Thyroid gland (tissue), 4 donors: ENCODE measurements around the gene TMPRSS7. TPM values are rescaled to one million over a fixed set of nuclear protein-coding genes. Genes with fewer than 3 reads are reported as not detected.

Experiments used
- DNase-seq, 2 donors: peaks; one replicate each; pipeline ENCODE4 v3.0.0-alpha.2; 2019
- H3K27ac ChIP-seq, 3 donors: fragments of 200-600 bp; sonication (generic); 1 replicate in 2 of 3; 2 replicates in 1 of 3; pipeline ENCODE4 v1.5.1; 2016 to 2019; ENCODE audit warnings: mild to moderate bottlenecking in 1 of 3, moderate library complexity in 1 of 3
- H3K27me3 ChIP-seq: fragments of 200-600 bp; sonication (generic); one replicate; pipeline ENCODE4 v1.5.1; 2019
- H3K36me3 ChIP-seq, 2 donors: fragments of 200-600 bp; sonication (generic); one replicate each; pipeline ENCODE4 v1.5.1; 2016 to 2019
- H3K4me1 ChIP-seq, 2 donors: fragments of 200-600 bp; sonication (generic); one replicate each; pipeline ENCODE4 v1.5.1; 2017 to 2019
- H3K4me3 ChIP-seq, 3 donors: fragments of 200-600 bp; sonication (generic); replicated peaks in 1 of 3; 1 replicate in 2 of 3; 2 replicates in 1 of 3; pipeline ENCODE4 v1.5.1; 2016; ENCODE audit warnings: mild to moderate bottlenecking in 1 of 3
- H3K9me3 ChIP-seq: fragments of 200-600 bp; sonication (generic); one replicate; pipeline ENCODE4 v1.5.1; 2017
- POLR2A ChIP-seq, 2 donors: fragments of 450-650 bp; IDR thresholded peaks; one replicate each; pipeline ENCODE4 v1.6.1; 2017; ENCODE audit warnings: antibody characterized with exemption in 2 of 2, mild to moderate bottlenecking in 2 of 2, moderate library complexity in 1 of 2
- WGBS, 2 donors: methylation state at CpG; one replicate each; pipeline ENCODE4 v1.1.5; 2017; 5-methylcytosine and 5-hydroxymethylcytosine counted together
- intact Hi-C: fragments of 100-400 bp; cut with DNase I; formaldehyde crosslinking; loops from one replicate; pipeline ENCODE4 v1.15.1; 2023
- total RNA-seq, 4 donors: library from RNA; depleted of rRNA; stranded (reverse); fragments of >200 nt; gene quantifications; one replicate each; pipeline ENCODE4 v1.2.3, GENCODE V29; 2016
- TF ChIP-seq, protein P1 (sequence below), 6 experiments: fragments of 200-600 bp in 3 of 6; fragments of 450-650 bp in 3 of 6; sonication (generic) in 3 of 6; IDR thresholded peaks; one replicate each; pipeline ENCODE4 v1.5.1; 2016 to 2019; ENCODE audit warnings: antibody characterized with exemption in 6 of 6, mild to moderate bottlenecking in 2 of 6, inconsistent platforms in 1 of 6, moderate library complexity in 1 of 6

Gene TMPRSS7, protein sequence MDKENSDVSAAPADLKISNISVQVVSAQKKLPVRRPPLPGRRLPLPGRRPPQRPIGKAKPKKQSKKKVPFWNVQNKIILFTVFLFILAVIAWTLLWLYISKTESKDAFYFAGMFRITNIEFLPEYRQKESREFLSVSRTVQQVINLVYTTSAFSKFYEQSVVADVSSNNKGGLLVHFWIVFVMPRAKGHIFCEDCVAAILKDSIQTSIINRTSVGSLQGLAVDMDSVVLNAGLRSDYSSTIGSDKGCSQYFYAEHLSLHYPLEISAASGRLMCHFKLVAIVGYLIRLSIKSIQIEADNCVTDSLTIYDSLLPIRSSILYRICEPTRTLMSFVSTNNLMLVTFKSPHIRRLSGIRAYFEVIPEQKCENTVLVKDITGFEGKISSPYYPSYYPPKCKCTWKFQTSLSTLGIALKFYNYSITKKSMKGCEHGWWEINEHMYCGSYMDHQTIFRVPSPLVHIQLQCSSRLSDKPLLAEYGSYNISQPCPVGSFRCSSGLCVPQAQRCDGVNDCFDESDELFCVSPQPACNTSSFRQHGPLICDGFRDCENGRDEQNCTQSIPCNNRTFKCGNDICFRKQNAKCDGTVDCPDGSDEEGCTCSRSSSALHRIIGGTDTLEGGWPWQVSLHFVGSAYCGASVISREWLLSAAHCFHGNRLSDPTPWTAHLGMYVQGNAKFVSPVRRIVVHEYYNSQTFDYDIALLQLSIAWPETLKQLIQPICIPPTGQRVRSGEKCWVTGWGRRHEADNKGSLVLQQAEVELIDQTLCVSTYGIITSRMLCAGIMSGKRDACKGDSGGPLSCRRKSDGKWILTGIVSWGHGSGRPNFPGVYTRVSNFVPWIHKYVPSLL
- under 1 TPM in 1 of 4 donors, not detected in 3; 0.11 TPM for total RNA-seq

DNA sequence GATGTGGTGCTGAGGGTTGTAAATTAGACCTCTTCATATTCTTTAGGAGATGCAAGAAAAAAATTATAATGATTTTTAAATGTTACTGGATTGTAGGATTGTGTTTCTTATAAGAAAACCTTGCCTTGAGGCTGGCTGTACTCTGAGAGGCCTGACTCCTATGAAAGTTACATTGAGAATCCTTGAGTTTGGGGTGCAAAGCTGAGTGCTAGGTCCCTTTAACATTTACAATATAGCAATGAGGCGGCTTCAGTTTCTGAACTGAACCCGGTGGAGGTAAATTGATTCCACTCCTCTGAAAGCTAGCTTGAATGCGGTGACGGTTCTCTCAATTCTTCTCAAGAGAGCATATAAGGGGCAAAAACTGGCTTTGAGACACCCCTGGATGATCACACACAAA lies at the start of gene TMPRSS7:
Gene TMPRSS7 (plus strand): TSS at position 301 of the 400 bp plus-strand sequence. CDS start 110 bp downstream, outside the sequence.
- TF ChIP-seq, protein P1, sequence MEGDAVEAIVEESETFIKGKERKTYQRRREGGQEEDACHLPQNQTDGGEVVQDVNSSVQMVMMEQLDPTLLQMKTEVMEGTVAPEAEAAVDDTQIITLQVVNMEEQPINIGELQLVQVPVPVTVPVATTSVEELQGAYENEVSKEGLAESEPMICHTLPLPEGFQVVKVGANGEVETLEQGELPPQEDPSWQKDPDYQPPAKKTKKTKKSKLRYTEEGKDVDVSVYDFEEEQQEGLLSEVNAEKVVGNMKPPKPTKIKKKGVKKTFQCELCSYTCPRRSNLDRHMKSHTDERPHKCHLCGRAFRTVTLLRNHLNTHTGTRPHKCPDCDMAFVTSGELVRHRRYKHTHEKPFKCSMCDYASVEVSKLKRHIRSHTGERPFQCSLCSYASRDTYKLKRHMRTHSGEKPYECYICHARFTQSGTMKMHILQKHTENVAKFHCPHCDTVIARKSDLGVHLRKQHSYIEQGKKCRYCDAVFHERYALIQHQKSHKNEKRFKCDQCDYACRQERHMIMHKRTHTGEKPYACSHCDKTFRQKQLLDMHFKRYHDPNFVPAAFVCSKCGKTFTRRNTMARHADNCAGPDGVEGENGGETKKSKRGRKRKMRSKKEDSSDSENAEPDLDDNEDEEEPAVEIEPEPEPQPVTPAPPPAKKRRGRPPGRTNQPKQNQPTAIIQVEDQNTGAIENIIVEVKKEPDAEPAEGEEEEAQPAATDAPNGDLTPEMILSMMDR (IDR thresholded peaks at IDR 0.05): no peak
- no peak for TF ChIP-seq POLR2A (IDR thresholded peaks at IDR 0.05)
- H3K9me3 ChIP-seq: no peaks in the 10 kb centered on the region
- DNase-seq: no peak
- H3K27ac ChIP-seq: no peak within 1 kb of the TSS
- no peaks in the 10 kb centered on the region for H3K36me3 ChIP-seq
- intact Hi-C loops: no loop called here
- H3K4me1 ChIP-seq: no peaks in the 10 kb centered on the region
- H3K27me3 ChIP-seq: no peaks in the 10 kb centered on the region
- 88 to 90% methylated on average over 4 of the region's 4 CpGs for WGBS, 2 donors
- H3K4me3 ChIP-seq: no peak within 1 kb of the TSS

DNA sequence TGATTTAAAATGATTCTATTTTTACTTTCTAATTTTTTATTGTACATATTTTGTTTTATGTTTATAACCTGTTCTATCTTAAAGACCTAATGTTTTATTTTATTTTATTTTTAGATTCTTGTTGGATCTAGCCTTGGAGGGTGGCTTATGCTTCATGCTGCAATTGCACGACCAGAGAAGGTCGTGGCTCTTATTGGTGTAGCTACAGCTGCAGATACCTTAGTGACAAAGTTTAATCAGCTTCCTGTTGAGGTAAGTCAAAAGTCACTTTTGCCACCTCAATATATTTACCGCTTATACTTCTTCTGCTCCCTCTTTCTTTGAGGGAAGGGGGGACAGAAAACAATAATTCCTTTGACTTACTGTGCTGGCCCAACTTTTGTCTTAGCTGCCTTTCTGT lies 47.7 kb upstream of the TMPRSS7 start:
- peaks cover 4 to 7% of the 10 kb centered on the region in 2 donors for H3K4me1 ChIP-seq
- no peaks in the 10 kb centered on the region for H3K9me3 ChIP-seq
- TF ChIP-seq, protein P1 (IDR thresholded peaks at IDR 0.05): no peak
- TF ChIP-seq POLR2A (IDR thresholded peaks at IDR 0.05): no peak
- H3K4me3 ChIP-seq: no peak overlapping the region
- no peak for DNase-seq
- no peaks in the 10 kb centered on the region for H3K27me3 ChIP-seq
- H3K27ac ChIP-seq: no peak overlapping the region
- H3K36me3 ChIP-seq: peaks cover 5 to 15% of the 10 kb centered on the region in 2 donors
- 89 to 92% methylated on average over 3 of the region's 3 CpGs for WGBS, 2 donors
- intact Hi-C loops: no loop called here

DNA sequence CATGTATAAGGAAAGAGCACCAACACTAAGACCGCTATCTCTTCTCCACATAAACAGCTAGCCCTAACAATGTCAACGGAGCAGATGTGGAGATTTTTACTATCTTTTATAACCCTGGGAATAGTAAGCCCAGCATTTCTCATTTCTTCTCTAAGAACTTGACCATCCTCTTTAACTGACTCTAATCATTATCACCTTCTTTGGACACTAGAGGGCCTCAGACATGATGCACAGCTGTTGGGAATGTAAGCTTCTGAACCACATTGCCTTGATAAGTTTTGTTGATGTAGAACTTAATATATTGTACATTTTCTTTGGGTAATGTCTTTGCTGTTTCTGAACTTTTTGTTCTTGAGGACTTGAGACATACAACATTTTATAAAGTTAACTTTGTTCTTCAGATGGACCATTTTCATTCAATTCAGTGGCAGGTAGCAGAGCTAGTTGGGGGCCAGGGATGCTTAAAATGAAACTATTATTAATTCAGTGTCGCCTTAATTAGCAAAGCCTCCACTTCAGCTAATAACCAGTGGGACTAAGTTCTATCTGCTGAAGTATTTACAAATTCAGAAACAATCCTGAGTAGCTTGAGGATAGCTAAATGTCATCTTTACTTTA lies 45.4 kb upstream of the TMPRSS7 start:
- DNase-seq: no peak
- Histone ChIP-seq H3K4me1 (no peaks in the 10 kb centered on the region), H3K27me3 (no peaks in the 10 kb centered on the region), H3K36me3 (peaks cover 5 to 20% of the 10 kb centered on the region in 2 donors), H3K4me3 (no peak overlapping the region), H3K9me3 (no peaks in the 10 kb centered on the region), H3K27ac (no peak overlapping the region)
- 57 to 64% methylated on average over 3 of the region's 3 CpGs for WGBS, 2 donors
- intact Hi-C loops: no loop called here
- no peak for TF ChIP-seq POLR2A (IDR thresholded peaks at IDR 0.05)
- TF ChIP-seq, protein P1 (IDR thresholded peaks at IDR 0.05): peak; percentile 14 to 74 (median 60)

DNA sequence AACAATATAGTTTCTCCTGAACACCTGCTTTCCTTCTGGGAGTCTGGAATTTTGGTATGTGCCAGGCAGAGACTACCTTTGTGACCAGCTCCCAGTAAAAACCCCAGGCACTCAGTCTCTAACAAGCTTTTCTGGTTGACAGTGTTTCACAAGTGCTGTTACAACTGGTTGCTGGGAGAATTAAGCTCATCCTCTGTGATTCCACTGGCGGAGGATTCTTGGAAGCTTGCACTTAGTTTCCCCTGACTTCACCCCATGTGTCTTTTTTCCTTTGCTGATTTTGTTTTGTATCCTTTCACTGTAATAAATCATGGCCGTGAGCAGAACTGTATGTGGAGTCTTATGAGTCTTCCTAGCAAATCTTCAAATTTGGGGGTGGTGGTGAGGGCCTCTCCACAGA lies 41.5 kb upstream of the TMPRSS7 start:
- intact Hi-C loops: no loop called here
- Histone ChIP-seq H3K27me3 (no peaks in the 10 kb centered on the region), H3K4me1 (no peaks in the 10 kb centered on the region), H3K27ac (no peak overlapping the region), H3K36me3 (peaks cover 5 to 9% of the 10 kb centered on the region in 2 donors), H3K4me3 (no peak overlapping the region), H3K9me3 (no peaks in the 10 kb centered on the region)
- no peak for DNase-seq
- no peak for TF ChIP-seq POLR2A (IDR thresholded peaks at IDR 0.05)
- TF ChIP-seq, protein P1 (IDR thresholded peaks at IDR 0.05): no peak
- 91 to 96% methylated on average over 2 of the region's 2 CpGs for WGBS, 2 donors
